BE2C (cell line): ENCODE measurements around the gene SORBS1.

Experiments used
- DNase-seq: peaks from one replicate; pipeline ENCODE4 v3.0.0-alpha.2; 2020
- H3K27me3 ChIP-seq: fragments of 250-450 bp; sonication (Bioruptor Pico); 2 replicates; pipeline ENCODE4 v1.5.1; 2020; ENCODE audit warnings: mild to moderate bottlenecking
- H3K36me3 ChIP-seq: fragments of 250-450 bp; sonication (Bioruptor Pico); 2 replicates; pipeline ENCODE4 v1.5.1; 2020; ENCODE audit warnings: mild to moderate bottlenecking
- H3K4me1 ChIP-seq: fragments of 250-450 bp; sonication (Bioruptor Pico); 2 replicates; pipeline ENCODE4 v1.5.1; 2020
- H3K4me3 ChIP-seq: 2 replicates; pipeline ENCODE4 v1.5.1; 2011; ENCODE audit warnings: low read depth, low read length
- H3K9me3 ChIP-seq: fragments of 250-450 bp; sonication (Bioruptor Pico); 2 replicates; pipeline ENCODE4 v1.5.1; 2020
- CTCF ChIP-seq: IDR thresholded peaks from 2 replicates; pipeline ENCODE4 v1.5.1; 2012; ENCODE audit warnings: mild to moderate bottlenecking, low read depth, low read length

Gene SORBS1

DNA sequence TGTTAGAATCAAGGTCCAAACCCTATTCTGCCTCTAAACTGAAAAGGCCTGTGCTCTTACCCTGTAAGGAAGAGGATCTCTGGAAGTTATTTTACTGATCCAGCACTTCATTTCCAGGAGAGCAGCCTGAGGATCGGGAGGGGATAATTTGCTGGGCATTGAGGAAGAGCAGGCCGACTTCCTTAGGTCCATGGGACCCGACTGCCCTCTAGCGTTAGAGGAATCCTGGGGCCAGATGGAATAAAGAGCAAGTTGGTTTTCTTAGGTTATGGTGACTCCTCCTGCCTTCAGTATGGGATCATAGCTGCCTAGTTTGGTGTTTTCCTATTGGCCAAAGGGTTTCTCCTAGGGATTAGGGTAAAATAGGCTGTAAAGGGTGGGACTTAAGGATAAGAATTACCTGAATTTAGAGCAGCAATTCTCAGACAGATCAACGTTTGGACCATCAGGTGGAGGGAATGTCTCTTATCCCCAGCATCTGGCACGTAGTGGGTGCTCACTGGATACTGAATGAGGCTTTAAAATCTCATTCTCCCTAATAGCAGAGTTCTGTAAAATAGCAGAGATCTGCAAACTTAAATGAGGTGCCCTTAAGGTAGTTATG is 40.0 kb upstream of the SORBS1 start:
- Histone ChIP-seq H3K36me3 (no peaks in the 10 kb centered on the region), H3K27me3 (no peaks in the 10 kb centered on the region; the same call in 1 of the 2 replicates), H3K4me1 (no peaks in the 10 kb centered on the region), H3K4me3 (no peak overlapping the region), H3K9me3 (no peaks in the 10 kb centered on the region)
- peak; percentile 95 for TF ChIP-seq CTCF
- peak; percentile 74 for DNase-seq

DNA sequence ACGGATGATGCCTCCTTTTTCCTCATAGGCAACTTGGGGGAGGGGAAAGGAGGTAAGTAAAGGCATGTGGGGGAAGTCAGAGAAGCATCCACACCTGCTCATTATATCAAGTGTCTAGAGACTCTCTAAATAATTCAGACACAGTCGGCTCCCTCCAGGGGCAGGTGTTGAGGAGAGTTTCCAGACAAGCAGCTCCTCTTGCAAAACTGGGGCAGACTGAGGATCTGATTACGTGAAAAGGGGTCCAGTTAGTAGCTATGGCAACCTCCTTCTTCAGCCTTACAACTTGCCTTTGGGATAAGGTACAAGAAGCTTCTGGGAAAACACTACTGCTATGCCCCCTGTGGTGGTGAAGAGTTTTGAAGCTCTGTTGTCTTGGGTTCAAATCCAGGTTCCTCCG is 39.0 kb upstream of the SORBS1 start:
- DNase-seq = no peak
- H3K27me3 ChIP-seq = no peaks in the 10 kb centered on the region; the same call in 1 of the 2 replicates

DNA sequence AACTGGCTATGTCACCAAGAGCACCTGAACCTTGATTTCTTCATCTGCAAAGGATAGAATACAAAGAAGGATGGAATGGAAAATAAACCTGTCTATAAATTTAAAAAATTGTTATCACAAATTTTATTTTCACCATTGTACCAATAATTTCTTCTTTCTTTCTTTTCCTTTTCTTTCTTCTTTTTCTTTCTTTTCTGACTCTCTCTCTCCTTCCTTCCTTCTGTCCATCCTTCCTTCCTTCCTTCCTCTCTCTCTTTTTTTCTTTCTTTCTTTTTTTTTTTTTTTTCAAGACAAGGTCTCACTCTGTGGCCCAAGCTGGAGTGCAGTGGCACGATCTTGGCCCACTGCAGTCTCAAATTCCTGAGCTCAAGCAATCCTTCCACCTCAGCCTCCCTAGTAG is 36.6 kb upstream of the SORBS1 start:
- H3K27me3 ChIP-seq = no peaks in the 10 kb centered on the region; the same call in 1 of the 2 replicates
- no peaks in the 10 kb centered on the region for H3K4me1 ChIP-seq
- no peaks in the 10 kb centered on the region for H3K9me3 ChIP-seq
- no peak overlapping the region for H3K4me3 ChIP-seq
- no peak for DNase-seq
- no peak for TF ChIP-seq CTCF
- no peaks in the 10 kb centered on the region for H3K36me3 ChIP-seq

More for the DNA sequence above, 39.0 kb upstream of the SORBS1 start:
- TF ChIP-seq CTCF = no peak
- Histone ChIP-seq H3K9me3 (no peaks in the 10 kb centered on the region), H3K4me3 (no peak overlapping the region), H3K36me3 (no peaks in the 10 kb centered on the region), H3K4me1 (no peaks in the 10 kb centered on the region)

DNA sequence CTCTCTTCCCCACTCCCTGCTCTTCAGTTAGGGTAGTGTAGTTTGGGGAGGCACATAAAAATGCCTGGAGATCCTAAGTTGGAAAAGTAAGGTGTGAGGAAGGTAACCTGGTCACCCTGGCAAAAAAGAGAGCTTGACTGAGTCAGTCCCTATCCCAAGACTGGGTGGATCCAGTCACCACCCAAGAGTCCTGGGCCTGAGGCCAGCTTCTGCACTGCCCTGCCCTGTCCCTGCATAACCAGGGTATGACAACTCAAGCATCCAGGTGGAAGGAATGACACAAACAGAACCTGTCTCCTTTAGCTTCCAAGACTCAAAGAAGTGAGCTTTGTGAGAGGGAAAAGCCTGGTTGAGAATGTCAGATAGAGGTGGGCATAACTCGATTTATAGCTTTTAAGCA is 26.9 kb upstream of the SORBS1 start:
- no peaks in the 10 kb centered on the region for H3K36me3 ChIP-seq
- no peak for TF ChIP-seq CTCF
- H3K4me3 ChIP-seq = no peak overlapping the region
- H3K9me3 ChIP-seq = no peaks in the 10 kb centered on the region
- H3K4me1 ChIP-seq = no peaks in the 10 kb centered on the region
- H3K27me3 ChIP-seq = no peaks in the 10 kb centered on the region
- no peak for DNase-seq

DNA sequence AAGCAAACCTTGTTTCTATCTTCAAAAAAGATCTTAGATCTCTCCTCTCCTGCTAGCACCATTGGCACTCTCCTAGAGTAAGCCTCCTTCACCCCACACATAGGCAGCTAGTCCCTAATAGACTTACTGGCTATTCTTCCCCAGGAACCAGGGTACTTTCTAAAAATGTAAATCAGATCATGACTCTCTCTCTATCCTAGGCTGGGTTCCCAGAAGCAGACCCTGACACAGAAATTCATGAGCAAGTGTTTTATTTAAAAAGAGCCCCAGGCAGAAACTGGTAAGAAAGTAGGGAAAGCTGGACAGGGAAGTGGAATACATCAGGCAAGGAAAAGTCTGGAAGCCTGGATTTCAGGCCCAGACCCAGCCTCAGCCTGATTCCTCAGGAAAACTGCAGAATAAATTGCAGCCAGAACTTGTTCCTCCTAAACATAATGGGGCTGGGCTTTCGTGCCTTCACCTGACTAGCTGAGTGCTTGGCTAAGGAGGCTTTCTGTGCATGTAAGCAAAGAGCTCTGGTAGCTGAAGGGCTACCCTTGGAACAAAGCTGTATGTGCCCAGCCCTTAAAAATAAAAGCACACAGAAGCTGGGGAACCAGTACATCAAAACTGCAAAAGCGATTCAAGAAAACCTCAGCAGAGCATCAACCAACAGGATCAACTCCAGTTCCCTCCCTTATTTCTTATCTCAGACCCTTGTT is 18.8 kb upstream of the SORBS1 start:
- no peaks in the 10 kb centered on the region for H3K9me3 ChIP-seq
- no peaks in the 10 kb centered on the region for H3K4me1 ChIP-seq
- H3K4me3 ChIP-seq = no peak overlapping the region
- no peaks in the 10 kb centered on the region for H3K36me3 ChIP-seq
- no peak for DNase-seq
- no peaks in the 10 kb centered on the region for H3K27me3 ChIP-seq
- TF ChIP-seq CTCF = no peak

GRCh38 chr10:95579292-95579691 is 18.1 kb upstream of the SORBS1 start:
- Histone ChIP-seq H3K9me3 (no peaks in the 10 kb centered on the region), H3K4me1 (no peaks in the 10 kb centered on the region), H3K27me3 (no peaks in the 10 kb centered on the region), H3K4me3 (no peak overlapping the region), H3K36me3 (no peaks in the 10 kb centered on the region)
- TF ChIP-seq CTCF = no peak
- no peak for DNase-seq
